Stimulated activated CD4-positive, alpha-beta T cell treated with anti-CD3 and anti-CD28 coated beads, Interleukin-1b, Interleukin-23, amount 100 ng/mL, for 24 hours (primary cell): ENCODE results near the gene EEFSEC.

ENCODE experiments used
- DNase-seq, 4 experiments: peaks; one replicate each; pipeline ENCODE4 v3.0.0-alpha.2; 2020; ENCODE audit warnings: low read depth in 4 of 4, low spot score in 1 of 4

Gene EEFSEC

GRCh38 chr3:128435561-128435960 is 282.3 kb downstream of the EEFSEC start:
- DNase-seq = no peak

DNA sequence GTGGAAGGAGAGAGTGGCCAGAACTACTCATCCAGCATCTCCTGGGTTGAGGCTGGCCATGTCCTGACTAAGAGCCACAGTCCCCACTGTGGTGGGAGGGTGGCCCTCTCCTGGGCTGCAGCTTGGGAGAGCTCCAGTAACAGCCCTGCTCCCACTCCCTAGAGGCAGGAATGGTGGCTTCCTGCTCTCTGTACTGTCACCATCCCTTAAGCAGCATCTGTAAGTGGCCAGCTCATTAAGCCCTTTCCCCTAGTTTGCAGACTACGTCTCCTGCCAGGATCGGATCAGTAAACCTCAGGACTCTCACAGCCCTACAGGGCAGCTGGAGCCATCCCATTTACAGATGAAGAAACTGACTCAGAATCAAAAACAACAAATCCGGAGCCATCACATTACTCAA is 282.9 kb downstream of the EEFSEC start:
- DNase-seq = no peak

GRCh38 chr3:128438488-128439072 is 285.3 kb downstream of the EEFSEC start:
- no peak for DNase-seq

GRCh38 chr3:128439226-128439625 is 285.9 kb downstream of the EEFSEC start:
- DNase-seq = no peak

DNA sequence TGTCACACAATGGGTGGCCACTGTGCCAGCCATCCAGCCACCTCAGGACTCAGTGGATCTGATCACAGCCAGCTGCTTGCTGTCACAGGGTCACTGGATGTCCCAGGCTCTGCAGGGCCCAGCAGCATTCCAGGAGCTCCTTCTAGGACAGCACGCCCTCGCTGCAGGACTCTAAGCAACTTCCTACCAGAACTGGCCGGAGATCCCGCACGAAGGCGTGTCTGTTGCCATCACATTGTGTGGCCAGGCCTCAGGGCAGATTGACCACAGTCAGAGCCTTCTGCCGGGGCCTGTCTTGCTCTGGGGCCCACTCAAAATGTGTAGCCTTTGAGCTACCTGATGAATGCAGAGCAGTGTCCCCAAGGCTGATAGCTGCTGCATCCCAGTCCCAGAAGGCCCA is 288.8 kb downstream of the EEFSEC start:
- DNase-seq = no peak

- no peak for DNase-seq
Observed at GRCh38 chr3:128442949-128443348, 289.7 kb downstream of the EEFSEC start.

DNA sequence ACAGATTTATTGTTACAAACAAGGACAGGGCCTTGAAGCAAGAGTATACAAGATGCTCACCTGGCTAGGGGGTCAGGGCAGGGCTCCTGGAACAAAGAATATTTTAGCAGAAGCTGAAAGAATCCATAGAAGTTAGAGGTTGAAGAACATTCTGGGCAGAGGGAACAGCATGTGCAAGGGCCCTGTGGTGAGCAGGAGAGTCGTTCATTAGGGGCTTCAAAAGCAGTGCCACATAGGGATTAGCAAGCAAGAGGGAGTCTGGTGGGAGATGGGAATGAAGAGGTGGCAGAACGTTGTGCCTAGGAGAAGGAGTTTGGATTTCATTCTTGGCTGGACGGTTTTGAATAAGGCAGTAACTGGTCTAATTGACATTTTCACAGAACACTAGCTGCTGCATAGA is 290.5 kb downstream of the EEFSEC start:
- DNase-seq = no peak

GRCh38 chr3:128445357-128445756 is 292.1 kb downstream of the EEFSEC start:
- DNase-seq = no peak

DNA sequence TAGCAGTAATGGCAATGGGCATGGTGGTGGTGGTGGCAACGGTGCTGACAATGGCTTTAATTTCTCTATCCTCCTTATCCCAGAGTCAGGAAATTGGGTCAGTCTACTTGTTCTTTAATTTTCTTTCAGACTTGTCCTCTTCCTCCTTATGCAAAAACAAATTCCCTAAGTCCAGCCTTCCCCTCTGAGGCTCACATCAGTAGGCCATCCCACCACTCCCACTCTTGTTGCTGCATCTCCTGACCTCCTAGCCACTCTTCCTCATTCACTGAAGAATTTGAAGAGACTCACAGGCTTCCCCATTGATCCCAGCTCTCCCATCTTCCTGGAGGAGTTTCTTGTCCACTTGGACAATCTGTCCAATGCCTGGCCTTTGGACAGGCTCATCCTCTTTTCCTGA is 293.5 kb downstream of the EEFSEC start:
- DNase-seq = no peak

DNA sequence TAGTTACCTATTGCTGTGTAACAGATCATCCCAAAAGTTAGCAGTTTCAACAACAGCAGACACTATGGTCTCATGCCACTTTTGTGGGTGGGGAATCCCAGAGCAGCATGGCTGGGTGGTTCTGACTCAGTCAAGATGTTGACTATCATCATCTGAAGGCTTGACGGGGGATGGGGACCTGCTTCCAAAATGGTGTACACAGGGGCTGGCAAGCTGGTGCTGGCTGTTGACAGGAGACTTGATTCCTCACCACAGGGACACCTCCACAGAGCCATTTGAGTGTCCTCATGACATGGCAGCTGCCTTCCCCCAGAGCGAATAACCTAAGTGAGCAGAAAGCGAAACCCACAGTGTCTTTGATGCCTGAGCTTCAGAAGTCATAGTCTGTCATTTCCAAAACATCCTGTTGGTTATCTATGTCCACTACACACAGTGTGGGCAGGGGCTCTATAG is 294.3 kb downstream of the EEFSEC start:
- DNase-seq = peak in 2 of 4 experiments; percentile 43 to 58

- DNase-seq = no peak
Observed at GRCh38 chr3:128448491-128448890, 295.2 kb downstream of the EEFSEC start.

GRCh38 chr3:128449111-128449638 is 295.9 kb downstream of the EEFSEC start:
- DNase-seq = no peak

GRCh38 chr3:128452120-128452519 is 298.8 kb downstream of the EEFSEC start:
- no peak for DNase-seq

DNA sequence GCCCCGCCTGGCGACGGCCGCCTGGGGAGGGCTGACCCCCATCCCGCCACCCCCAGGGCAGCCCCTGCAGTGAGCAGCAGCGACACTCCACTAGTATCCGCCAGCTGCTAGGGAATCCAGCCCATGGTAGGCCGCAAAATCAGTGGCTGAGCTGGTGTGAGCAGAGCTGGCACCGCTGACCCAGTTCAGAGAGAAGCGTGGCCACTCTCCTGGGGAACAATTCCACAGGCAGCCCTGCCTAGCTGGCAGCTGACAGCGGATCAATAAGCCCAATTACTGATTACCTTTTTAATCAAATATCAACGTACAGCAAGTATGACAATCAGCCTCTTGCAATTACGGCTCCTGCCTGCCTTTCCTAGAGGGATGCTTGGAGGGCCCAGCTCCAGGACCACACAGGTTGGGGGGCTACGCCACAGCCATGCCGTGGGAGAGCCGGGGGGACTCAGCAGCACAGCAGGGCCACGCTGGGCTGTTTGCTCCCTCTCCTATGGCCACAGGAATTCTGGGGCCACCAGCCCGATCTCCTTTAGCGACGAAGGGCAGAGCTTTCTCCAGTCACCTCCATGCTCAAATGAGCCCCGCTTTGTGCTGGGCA is 299.5 kb downstream of the EEFSEC start:
- no peak for DNase-seq

DNA sequence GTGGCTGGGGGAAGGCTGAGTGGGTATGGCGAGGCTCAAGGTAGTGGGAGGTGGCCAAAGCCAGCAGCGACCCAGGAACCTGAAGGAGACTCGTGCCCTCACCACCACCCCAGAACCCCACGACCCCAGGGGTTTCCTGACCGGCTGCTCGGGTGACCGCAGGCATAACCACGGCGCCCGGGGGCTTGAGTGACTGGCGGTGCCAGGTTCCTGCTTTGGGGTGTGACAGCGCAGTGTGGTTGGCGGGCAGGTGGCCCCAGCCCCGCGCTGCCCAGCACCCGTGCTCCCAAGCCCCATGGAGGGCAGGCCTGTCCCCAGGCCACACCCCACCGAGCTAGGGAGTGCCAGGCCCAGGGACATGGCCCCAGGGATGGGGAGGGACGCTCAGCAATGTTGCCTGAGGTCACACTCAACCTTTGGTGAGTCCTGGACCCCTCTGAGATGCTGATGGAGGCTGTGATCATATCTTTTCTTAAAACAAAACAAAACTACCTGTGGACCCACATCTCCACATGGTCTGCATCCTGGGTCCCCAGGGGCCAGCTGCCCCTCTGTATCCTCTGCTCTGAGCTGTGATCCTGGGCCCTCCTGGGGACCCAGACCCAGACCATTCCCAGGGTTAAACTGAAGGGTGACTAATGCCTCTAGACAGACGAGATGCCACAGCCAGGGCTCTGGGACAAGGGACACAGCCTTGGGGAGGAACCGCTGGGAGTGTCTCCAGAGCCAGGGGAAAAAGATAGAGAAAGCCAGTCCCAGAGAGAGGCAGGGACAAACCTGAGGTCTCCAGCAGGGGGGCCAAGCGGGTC is 300.4 kb downstream of the EEFSEC start:
- DNase-seq = no peak

- DNase-seq = no peak
Observed at GRCh38 chr3:128454310-128454618, 301.0 kb downstream of the EEFSEC start.

GRCh38 chr3:128455116-128455515 is 301.8 kb downstream of the EEFSEC start:
- no peak for DNase-seq

DNA sequence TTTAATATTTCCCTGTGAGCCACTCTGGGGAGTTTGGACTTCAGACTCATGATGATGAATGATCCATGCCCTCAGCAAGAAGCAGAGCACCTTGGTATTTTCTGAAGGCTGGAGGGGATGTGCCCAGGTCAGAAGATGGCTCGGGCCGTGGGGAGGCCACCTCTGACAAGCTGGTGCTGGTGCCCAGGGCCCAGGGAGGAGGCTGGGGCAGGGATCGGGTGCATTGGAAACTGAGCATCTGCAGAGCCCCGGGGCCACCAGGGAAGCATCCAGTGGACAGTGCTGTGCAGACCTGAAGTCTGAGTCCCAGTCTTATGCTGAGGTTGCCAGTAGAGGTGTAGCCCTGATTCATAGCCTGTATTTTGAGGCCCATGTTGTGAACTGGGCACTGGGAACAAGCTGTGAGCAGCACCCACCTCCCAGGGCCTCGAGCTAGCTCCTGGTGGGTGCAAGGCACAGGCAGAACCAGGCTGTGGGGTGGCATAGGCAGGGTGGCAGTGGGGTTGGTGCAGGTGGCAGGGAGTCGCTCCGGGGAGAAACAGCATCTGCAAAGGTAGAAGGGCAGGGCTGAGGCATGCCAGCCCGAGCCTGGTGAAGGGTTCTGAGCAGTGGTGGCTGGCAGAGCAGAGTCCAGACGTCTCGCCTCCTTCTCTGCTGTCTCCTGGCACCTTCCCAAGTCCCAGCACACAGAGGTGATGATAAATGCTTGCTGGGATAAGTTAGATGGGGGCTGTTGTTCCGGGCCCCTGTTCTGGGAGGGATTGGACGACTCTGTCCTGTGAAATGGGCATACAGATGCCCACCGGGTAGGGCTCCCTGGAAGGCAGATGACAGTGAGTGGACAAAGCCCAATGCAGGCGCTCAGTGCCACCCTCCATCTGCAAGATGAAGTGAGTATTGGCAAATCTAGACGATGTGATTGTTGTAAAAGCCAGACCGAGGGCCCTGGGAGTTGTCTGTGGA is 302.8 kb downstream of the EEFSEC start:
- no peak for DNase-seq

- no peak for DNase-seq
Observed at GRCh38 chr3:128456776-128457715, 303.8 kb downstream of the EEFSEC start.

DNA sequence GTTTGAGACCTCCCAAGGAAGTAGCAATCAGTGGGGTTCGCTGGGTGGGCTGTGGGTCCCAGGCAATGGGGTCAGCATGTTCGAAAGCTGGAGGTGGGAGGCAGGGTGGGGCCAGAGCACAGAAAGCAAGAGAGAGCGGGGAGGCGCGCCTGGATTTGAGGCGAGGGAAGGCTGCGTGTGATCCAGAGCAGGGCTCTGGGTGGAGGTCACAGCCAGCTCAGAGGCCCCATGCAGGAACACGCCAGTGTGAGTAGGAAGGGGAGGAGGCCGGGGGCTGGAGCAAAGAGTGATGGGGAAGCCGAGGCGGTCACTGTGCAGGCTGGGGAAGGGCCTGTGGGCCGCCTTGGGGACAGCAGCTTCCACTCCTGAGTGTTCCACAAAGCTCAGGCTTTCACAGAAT is 304.7 kb downstream of the EEFSEC start:
- DNase-seq = no peak
